ENCODE results near the gene ACTR1A.
"Not testable (repeated sequence)": the region's sequence is repeated elsewhere in the genome, so short reads cannot be mapped to it uniquely, and the experiment has no call there.

ACTR1A gene

DNA sequence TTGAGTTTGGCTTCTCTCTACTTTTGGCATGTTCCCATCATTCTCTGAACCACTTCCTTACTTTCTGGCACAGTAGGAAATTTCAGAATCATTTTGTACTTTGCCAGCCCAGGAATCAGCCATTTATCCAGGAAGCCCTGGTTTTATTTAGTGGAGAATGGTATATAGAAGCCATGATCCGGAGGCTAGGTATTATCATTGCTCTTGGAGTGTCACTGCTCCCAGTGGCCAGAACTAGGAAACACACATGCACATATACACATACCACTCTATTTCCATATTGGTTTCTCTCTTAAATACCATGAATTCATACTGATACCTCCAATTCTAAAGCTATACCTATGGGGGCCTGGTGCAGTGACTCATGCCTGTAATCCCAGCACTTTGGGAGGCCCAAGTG, 37.5 kb upstream of the ACTR1A start:
- 0 out of 2 replicates have a peak overlapping the region, but pooled peaks have one; percentile 23 for H3K27ac ChIP-seq
- no peak for TF ChIP-seq ZFX (IDR thresholded peaks at IDR 0.05; ENCODE audit: borderline replicate concordance)
- TF ChIP-seq, protein P1, sequence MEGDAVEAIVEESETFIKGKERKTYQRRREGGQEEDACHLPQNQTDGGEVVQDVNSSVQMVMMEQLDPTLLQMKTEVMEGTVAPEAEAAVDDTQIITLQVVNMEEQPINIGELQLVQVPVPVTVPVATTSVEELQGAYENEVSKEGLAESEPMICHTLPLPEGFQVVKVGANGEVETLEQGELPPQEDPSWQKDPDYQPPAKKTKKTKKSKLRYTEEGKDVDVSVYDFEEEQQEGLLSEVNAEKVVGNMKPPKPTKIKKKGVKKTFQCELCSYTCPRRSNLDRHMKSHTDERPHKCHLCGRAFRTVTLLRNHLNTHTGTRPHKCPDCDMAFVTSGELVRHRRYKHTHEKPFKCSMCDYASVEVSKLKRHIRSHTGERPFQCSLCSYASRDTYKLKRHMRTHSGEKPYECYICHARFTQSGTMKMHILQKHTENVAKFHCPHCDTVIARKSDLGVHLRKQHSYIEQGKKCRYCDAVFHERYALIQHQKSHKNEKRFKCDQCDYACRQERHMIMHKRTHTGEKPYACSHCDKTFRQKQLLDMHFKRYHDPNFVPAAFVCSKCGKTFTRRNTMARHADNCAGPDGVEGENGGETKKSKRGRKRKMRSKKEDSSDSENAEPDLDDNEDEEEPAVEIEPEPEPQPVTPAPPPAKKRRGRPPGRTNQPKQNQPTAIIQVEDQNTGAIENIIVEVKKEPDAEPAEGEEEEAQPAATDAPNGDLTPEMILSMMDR (IDR thresholded peaks at IDR 0.05) = peak; percentile 67

DNA sequence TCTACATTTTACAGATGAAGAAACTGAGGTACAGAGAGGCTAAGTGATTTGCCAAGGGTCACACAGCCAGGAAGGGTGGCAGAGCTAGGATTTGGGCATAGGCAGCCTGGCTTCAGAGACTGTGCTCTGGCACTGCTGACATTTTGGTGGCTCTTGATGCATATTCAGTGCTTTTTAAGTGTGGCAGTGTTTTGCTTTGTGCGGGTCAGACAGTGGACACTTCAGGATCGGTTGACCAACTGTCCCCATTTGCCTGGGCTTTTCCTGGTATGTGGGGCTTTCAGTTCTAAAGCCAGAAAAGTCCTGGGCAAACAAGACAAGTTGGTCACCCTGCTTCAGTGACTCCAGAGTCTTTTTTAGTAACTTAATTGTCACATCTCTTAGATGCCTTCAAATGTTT, 36.3 kb upstream of the ACTR1A start:
- no peak for TF ChIP-seq ZFX (IDR thresholded peaks at IDR 0.05; ENCODE audit: borderline replicate concordance)
- TF ChIP-seq, protein P1 (IDR thresholded peaks at IDR 0.05) = no peak

DNA sequence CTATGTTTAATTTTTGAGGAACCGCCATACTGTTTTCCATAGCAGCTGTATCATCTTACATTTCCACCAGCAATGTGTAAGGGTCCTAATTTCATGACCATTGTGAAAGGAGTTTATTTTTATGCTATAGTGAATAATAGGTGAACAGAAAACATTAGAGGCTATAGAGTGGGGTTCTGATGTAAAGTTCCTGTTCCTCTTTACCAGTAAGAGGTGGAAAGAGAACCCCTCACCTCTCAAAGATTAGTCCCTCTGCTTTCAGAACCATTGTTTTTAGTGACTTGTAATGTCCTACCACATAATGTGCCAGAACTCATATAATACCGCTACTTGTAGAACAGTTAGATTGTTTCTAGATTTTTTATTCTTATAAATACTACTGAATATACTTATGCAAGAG, 35.4 kb upstream of the ACTR1A start:
- no peak overlapping the region for H3K27ac ChIP-seq
- TF ChIP-seq ZFX (IDR thresholded peaks at IDR 0.05; ENCODE audit: borderline replicate concordance) = no peak
- TF ChIP-seq, protein P1 (IDR thresholded peaks at IDR 0.05) = no peak

More for the DNA sequence above, 36.3 kb upstream of the ACTR1A start:
- H3K27ac ChIP-seq = peak overlapping the region; percentile 23; the same call in 1 of the 2 replicates

DNA sequence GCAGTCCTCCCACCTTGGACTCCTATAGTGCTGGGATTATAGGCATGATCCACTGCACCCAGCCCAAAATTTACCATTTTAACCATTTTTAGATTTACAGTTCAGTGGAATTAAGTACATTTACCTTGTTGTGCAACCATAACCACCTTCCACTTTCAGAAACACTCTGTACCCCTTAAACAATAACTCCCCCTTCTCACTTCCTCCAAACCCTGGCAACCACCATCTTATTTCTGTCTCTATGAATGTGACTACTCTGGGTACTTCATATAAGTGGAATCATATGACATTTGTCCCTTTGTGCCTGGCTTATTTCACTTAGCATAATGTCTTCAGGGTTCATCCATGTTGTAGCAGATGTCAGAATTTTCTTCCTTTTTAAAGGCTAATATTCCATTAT, 34.9 kb upstream of the ACTR1A start:
- no peak overlapping the region for H3K27ac ChIP-seq
- no peak for TF ChIP-seq ZFX (IDR thresholded peaks at IDR 0.05; ENCODE audit: borderline replicate concordance)
- TF ChIP-seq, protein P1 (IDR thresholded peaks at IDR 0.05) = no peak

DNA sequence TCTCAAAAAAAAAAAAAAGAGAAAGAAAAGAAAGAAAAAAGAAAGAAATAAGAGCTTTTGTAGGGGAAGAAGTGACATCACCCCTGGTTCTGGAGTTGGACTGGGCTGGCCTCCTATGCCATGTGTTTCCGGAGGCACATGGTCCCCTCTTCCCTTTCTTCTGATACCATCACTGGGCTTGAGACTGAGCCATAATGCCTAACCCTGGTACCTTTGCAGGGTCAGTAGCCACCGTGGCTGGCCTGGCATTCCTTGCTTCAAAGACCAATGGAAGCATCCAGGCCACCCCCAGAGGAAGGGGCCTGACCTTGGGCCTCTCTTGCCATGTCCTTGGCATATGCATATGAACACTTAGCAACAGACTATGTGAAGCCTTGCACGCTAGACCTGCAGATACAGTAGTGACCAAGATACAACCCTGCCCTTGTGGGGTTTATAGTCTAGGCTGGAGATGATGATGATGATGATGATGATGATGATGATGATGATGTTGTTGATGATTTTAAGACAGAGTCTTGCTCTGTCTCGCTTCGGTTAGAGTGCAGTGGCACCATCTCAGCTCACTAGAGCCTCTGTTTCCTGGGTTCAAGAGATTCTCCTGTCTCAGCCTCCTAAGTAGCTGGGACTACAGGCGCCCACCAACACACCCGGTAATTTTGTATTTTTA, 33.1 kb upstream of the ACTR1A start:
- no peak overlapping the region for H3K27ac ChIP-seq

DNA sequence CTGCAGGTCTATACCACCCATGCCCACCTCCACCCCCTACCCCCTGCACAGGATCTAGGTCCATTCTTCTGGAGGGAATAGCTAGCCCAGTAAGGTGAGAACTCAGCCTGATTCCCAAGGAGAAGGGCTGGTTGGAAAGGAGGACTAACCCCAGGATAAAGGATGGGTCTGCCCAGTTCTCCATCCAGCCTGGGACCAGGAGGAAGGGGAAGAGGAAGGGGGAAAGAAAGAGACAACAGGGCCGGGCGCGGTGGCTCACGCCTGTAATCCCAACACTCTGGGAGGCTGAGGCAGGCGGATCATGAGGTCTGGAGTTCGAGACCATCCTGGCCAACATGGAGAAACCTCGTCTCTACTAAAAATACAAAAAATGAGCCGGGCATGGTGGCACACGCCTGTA, 32.5 kb upstream of the ACTR1A start:
- H3K27ac ChIP-seq = not testable (repeated sequence)

More for the DNA sequence above, 33.1 kb upstream of the ACTR1A start:
- TF ChIP-seq, protein P1 (IDR thresholded peaks at IDR 0.05) = no peak
- no peak for TF ChIP-seq ZFX (IDR thresholded peaks at IDR 0.05; ENCODE audit: borderline replicate concordance)

DNA sequence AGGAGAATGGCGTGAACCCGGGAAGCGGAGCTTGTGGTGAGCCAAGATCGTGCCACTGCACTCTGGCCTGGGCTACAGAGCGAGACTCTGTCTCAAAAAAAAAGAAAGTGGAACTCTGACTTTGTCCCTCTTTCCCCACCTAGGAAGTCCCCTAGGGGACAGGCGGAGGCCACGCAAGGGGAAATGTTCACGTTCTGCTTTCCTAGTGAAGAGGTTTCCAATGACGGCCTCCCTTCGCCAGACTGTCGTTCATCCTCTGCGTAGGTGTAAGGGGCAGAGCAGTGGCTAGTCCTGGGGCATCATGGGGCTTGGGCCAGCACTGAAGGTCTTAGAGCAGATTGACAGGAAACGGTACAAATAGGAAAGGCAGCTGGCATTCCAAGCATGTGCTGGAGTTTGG, 31.8 kb upstream of the ACTR1A start:
- no peak for TF ChIP-seq ZFX (IDR thresholded peaks at IDR 0.05; ENCODE audit: borderline replicate concordance)
- no peak overlapping the region for H3K27ac ChIP-seq

DNA sequence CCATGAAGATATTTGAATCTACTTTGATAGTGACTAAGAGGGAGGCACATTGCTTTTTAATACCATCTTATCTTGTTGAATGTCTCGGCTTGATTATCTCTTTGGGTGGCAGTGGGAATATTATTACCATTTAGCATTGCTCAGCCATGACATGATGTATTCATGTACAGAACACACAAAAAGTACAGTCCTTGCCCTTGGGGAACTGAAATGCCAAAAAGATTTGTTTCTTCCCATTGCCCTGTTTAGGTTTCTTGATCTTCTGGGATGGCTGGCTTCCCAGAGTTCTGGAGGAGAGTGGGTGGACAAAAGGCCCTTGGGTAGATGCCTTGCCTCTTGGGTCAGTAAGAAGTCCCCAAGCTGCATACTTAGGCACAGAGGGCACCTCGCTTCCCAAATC, 25.0 kb upstream of the ACTR1A start:
- TF ChIP-seq, protein P1 (IDR thresholded peaks at IDR 0.05) = no peak
- no peak for TF ChIP-seq ZFX (IDR thresholded peaks at IDR 0.05; ENCODE audit: borderline replicate concordance)
- H3K27ac ChIP-seq = no peak overlapping the region

All from 22Rv1 (cell line).